Neuronal stem cell (in vitro differentiated cells): ENCODE data around the gene TRIM51.

ENCODE experiments used
- DNase-seq: peaks from one replicate; pipeline ENCODE4 v3.0.0-alpha.2; 2013; ENCODE audit warnings: low spot score
- H2AFZ ChIP-seq: one replicate; pipeline ENCODE4 v1.6.1; 2013; ENCODE audit warnings: mild to moderate bottlenecking, low read length, inconsistent platforms
- H2AK5ac ChIP-seq: 2 replicates; pipeline ENCODE4 v1.6.1; 2013; ENCODE audit warnings: low read depth, mild to moderate bottlenecking, inconsistent platforms, low read length, moderate library complexity, mixed read lengths
- H2BK120ac ChIP-seq: 2 replicates; pipeline ENCODE4 v1.6.1; 2013; ENCODE audit warnings: low read depth, mild to moderate bottlenecking, inconsistent platforms, low read length, moderate library complexity, mixed read lengths
- H2BK12ac ChIP-seq: one replicate; pipeline ENCODE4 v1.6.1; 2013; ENCODE audit warnings: low read length, inconsistent platforms
- H2BK15ac ChIP-seq: 2 replicates; pipeline ENCODE4 v1.6.1; 2013; ENCODE audit warnings: mild to moderate bottlenecking, low read length, inconsistent platforms, mixed read lengths
- H2BK5ac ChIP-seq: one replicate; pipeline ENCODE4 v1.6.1; 2013; ENCODE audit warnings: inconsistent platforms, mild to moderate bottlenecking, low read length, moderate library complexity
- H3K14ac ChIP-seq: one replicate; pipeline ENCODE4 v1.6.1; 2013; ENCODE audit warnings: low read length, inconsistent platforms
- H3K18ac ChIP-seq: 2 replicates; pipeline ENCODE4 v1.6.1; 2013; ENCODE audit warnings: low read length, inconsistent platforms
- H3K23ac ChIP-seq: 2 replicates; pipeline ENCODE4 v1.6.1; 2013; ENCODE audit warnings: low read depth, mild to moderate bottlenecking, mixed read lengths, low read length, inconsistent platforms; ENCODE audit not compliant: poor library complexity
- H3K27ac ChIP-seq: replicated peaks from 3 replicates; pipeline ENCODE4 v1.5.1; 2013; ENCODE audit warnings: low read length, inconsistent platforms
- H3K27me3 ChIP-seq, 3 experiments: 2 replicates each; pipeline ENCODE4 v1.6.1; 2013; ENCODE audit warnings: low read length in 3 of 3, mild to moderate bottlenecking in 2 of 3, inconsistent platforms in 1 of 3, low read depth in 1 of 3, mixed read lengths in 1 of 3, moderate library complexity in 1 of 3; ENCODE audit not compliant: control insufficient read depth in 3 of 3, insufficient read depth in 3 of 3
- H3K36me3 ChIP-seq, 2 donors: replicated peaks in 1 of 2; 2 replicates each; pipeline ENCODE4 v1.6.1; 2013; ENCODE audit warnings: low read length in 2 of 2; ENCODE audit not compliant: control insufficient read depth in 2 of 2, insufficient read depth in 2 of 2
- H3K4ac ChIP-seq: 2 replicates; pipeline ENCODE4 v1.6.1; 2013; ENCODE audit warnings: inconsistent platforms, mild to moderate bottlenecking, low read length, moderate library complexity
- H3K4me1 ChIP-seq, 2 donors: 1 replicate in 1 of 2; 2 replicates in 1 of 2; pipeline ENCODE4 v1.6.1; 2013; ENCODE audit warnings: low read length in 2 of 2, low read depth in 1 of 2; ENCODE audit not compliant: control insufficient read depth in 2 of 2, insufficient read depth in 1 of 2
- H3K4me2 ChIP-seq: one replicate; pipeline ENCODE4 v1.6.1; 2013; ENCODE audit warnings: mild to moderate bottlenecking, low read length, inconsistent platforms; ENCODE audit not compliant: insufficient read depth, poor library complexity, severe bottlenecking
- H3K4me3 ChIP-seq, 2 donors: 2 replicates each; pipeline ENCODE4 v1.5.1; 2013; ENCODE audit warnings: low read length in 2 of 2, mild to moderate bottlenecking in 2 of 2, inconsistent platforms in 1 of 2, moderate library complexity in 1 of 2
- H3K79me1 ChIP-seq: one replicate; pipeline ENCODE4 v1.6.1; 2013; ENCODE audit warnings: low read depth, mild to moderate bottlenecking, inconsistent platforms, low read length, moderate library complexity
- H3K9ac ChIP-seq: one replicate; pipeline ENCODE4 v1.6.1; 2013; ENCODE audit warnings: mild to moderate bottlenecking, low read depth, low read length, inconsistent platforms; ENCODE audit not compliant: poor library complexity
- H3K9me3 ChIP-seq, 2 donors: replicated peaks in 1 of 2; 2 replicates each; pipeline versions ENCODE3 to v1.6.1; 2013; ENCODE audit warnings: low read length in 2 of 2, mild to moderate bottlenecking in 2 of 2, inconsistent platforms in 1 of 2, low read depth in 1 of 2, mixed read lengths in 1 of 2, moderate library complexity in 1 of 2; ENCODE audit not compliant: control insufficient read depth in 2 of 2, insufficient read depth in 1 of 2
- H4K8ac ChIP-seq: one replicate; pipeline ENCODE4 v1.6.1; 2013; ENCODE audit warnings: low read depth, mild to moderate bottlenecking, inconsistent platforms, low read length, moderate library complexity
- H4K91ac ChIP-seq: one replicate; pipeline ENCODE4 v1.6.1; 2013; ENCODE audit warnings: low read length, low read depth, mild to moderate bottlenecking, inconsistent platforms; ENCODE audit not compliant: poor library complexity
- WGBS, 2 donors: extraction: QIAGEN DNeasy Blood & Tissue Kit; methylation state at CpG; one replicate each; pipeline ENCODE4 v1.1.7; 2013; ENCODE audit warnings: missing lambda C conversion rate in 2 of 2, mixed read lengths in 1 of 2; ENCODE audit not compliant: insufficient read length in 2 of 2, insufficient replicate concordance in 1 of 2; ENCODE audit errors: extremely low coverage in 2 of 2; 5-methylcytosine and 5-hydroxymethylcytosine counted together

TRIM51 gene

GRCh38 chr11:55902308-55902707 lies 19.2 kb downstream of the TRIM51 start:
- no CpG with 5 or more reads among the region's 2 CpGs for WGBS, 2 donors
- no peak overlapping the region for H3K9ac ChIP-seq

GRCh38 chr11:55914482-55914881 lies 31.4 kb downstream of the TRIM51 start, which contains the start of gene OR5W2:
TSS of gene OR5W2 (minus strand) at chr11:55914582. CDS start at chr11:55914582, 0 bp downstream.
- Histone ChIP-seq H3K4me3 (no peak within 1 kb of the TSS), H3K4ac (no peak within 1 kb of the TSS), H2BK12ac (no peak within 1 kb of the TSS), H3K4me1 (no peaks in the 10 kb centered on the region), H2BK15ac (no peak within 1 kb of the TSS), H3K14ac (no peak within 1 kb of the TSS), H3K4me2 (no peak within 1 kb of the TSS), H3K27me3 (no peaks in the 10 kb centered on the region), H4K91ac (no peak within 1 kb of the TSS), H2AK5ac (no peak within 1 kb of the TSS), H3K23ac (no peak within 1 kb of the TSS), H2BK5ac (no peak within 1 kb of the TSS), H3K27ac (no peak within 1 kb of the TSS), H3K9me3 (peaks cover 0 to 2% of the 10 kb centered on the region in 2 donors), H2BK120ac (no peak within 1 kb of the TSS), H2AFZ (no peak within 1 kb of the TSS), H3K36me3 (no peaks in the 10 kb centered on the region), H4K8ac (no peak within 1 kb of the TSS), H3K18ac (no peak within 1 kb of the TSS), H3K9ac (no peak within 1 kb of the TSS), H3K79me1 (no peaks in the 10 kb centered on the region)
- no peak for DNase-seq
- no CpG with 5 or more reads among the region's 1 CpG for WGBS, 2 donors

More at GRCh38 chr11:55902308-55902707, 19.2 kb downstream of the TRIM51 start:
- Histone ChIP-seq H2BK120ac (no peak overlapping the region), H2AK5ac (no peak overlapping the region), H3K4ac (no peak overlapping the region), H3K27ac (no peak overlapping the region), H3K23ac (no peak overlapping the region), H3K9me3 (no peaks in the 10 kb centered on the region), H3K4me3 (no peak overlapping the region), H3K4me2 (no peak overlapping the region), H4K8ac (no peak overlapping the region), H3K4me1 (no peaks in the 10 kb centered on the region), H2BK15ac (no peak overlapping the region), H2BK12ac (no peak overlapping the region), H2AFZ (no peak overlapping the region), H2BK5ac (no peak overlapping the region), H4K91ac (no peak overlapping the region), H3K27me3 (no peaks in the 10 kb centered on the region), H3K14ac (no peak overlapping the region), H3K79me1 (no peaks in the 10 kb centered on the region), H3K18ac (no peak overlapping the region), H3K36me3 (no peaks in the 10 kb centered on the region)
- DNase-seq = no peak

DNA sequence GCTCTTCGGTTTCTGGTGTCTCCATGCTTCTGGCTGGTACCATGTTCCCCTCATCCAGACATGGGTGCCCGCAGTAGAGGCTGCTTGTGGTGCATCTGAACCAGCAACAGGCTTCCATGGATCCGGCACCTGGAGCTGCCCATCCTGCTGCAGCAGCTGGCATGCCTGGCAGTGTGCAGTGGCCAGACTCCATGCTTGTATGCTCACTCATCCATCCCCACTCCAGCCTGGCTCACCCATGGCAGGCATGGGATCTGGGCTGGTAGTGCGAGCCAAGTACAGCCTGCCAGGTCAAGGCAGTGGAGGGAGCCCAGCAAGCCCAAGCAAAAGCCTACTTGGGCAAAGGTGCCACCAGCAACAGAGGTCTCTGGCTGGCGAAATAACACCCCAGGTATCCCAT lies 37.4 kb downstream of the TRIM51 start:
- H3K9me3 ChIP-seq = peaks cover 0 to 3% of the 10 kb centered on the region in 2 donors
- no peak overlapping the region for H2BK120ac ChIP-seq
- H3K14ac ChIP-seq = no peak overlapping the region
- WGBS, 2 donors = no CpG with 5 or more reads among the region's 5 CpGs
- no peak overlapping the region for H2BK15ac ChIP-seq
- H3K18ac ChIP-seq = peak overlapping the region; percentile 57
- H4K91ac ChIP-seq = no peak overlapping the region
- no peak for DNase-seq
- H3K27ac ChIP-seq = no peak overlapping the region
- no peak overlapping the region for H2AK5ac ChIP-seq
- no peak overlapping the region for H4K8ac ChIP-seq
- H3K4me1 ChIP-seq = no peaks in the 10 kb centered on the region
- H3K23ac ChIP-seq = no peak overlapping the region
- no peak overlapping the region for H3K4ac ChIP-seq
- no peak overlapping the region for H3K4me2 ChIP-seq
- H3K27me3 ChIP-seq = no peaks in the 10 kb centered on the region
- H2AFZ ChIP-seq = no peak overlapping the region
- no peak overlapping the region for H2BK12ac ChIP-seq
- H3K4me3 ChIP-seq = no peak overlapping the region
- no peaks in the 10 kb centered on the region for H3K36me3 ChIP-seq
- peak overlapping the region; percentile 60 for H3K9ac ChIP-seq
- H2BK5ac ChIP-seq = no peak overlapping the region
- H3K79me1 ChIP-seq = no peaks in the 10 kb centered on the region

DNA sequence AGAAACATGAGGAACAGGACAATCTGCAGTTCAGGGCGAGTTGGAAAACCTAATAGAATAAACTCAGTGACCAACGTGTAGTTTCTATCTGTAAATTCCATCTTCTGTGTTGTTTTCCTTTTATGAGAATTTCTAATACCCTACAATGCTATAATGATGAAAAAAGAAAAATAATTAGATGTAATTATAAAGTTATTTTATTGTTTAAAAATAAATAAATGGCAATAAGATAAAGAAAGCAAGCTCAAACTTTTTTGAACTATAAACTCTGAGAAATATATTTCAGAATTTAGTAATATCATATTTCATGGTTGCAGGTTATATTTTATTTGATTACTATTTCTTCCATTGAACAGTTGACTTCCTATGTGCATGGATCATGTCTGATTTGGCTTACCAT lies 53.2 kb downstream of the TRIM51 start, which contains the start of gene OR5I1:
Gene OR5I1, minus strand, starts transcription at position 101 of the 400 bp plus-strand sequence. Its CDS starts 0 bp downstream, at position 101.
- Histone ChIP-seq H4K8ac (no peak within 1 kb of the TSS), H3K36me3 (no peaks in the 10 kb centered on the region), H2BK15ac (no peak within 1 kb of the TSS), H3K14ac (no peak within 1 kb of the TSS), H2AFZ (no peak within 1 kb of the TSS), H2BK12ac (no peak within 1 kb of the TSS), H2AK5ac (no peak within 1 kb of the TSS), H3K4me3 (no peak within 1 kb of the TSS), H3K79me1 (no peaks in the 10 kb centered on the region), H2BK5ac (no peak within 1 kb of the TSS), H3K4ac (no peak within 1 kb of the TSS), H3K4me1 (no peaks in the 10 kb centered on the region), H4K91ac (no peak within 1 kb of the TSS), H3K9ac (no peak within 1 kb of the TSS), H3K18ac (no peak within 1 kb of the TSS), H3K27me3 (no peaks in the 10 kb centered on the region), H3K4me2 (no peak within 1 kb of the TSS), H2BK120ac (no peak within 1 kb of the TSS), H3K9me3 (no peaks in the 10 kb centered on the region), H3K23ac (no peak within 1 kb of the TSS), H3K27ac (no peak within 1 kb of the TSS)
- no peak for DNase-seq
- WGBS, 2 donors = no CpG with 5 or more reads among the region's 2 CpGs
